Anterior cingulate cortex (tissue), 58 donors: Measurements from ENCODE around the gene ADGRA1.
"Not testable (repeated sequence)": the region's sequence is repeated elsewhere in the genome, so short reads cannot be mapped to it uniquely, and the experiment has no call there.

ENCODE experiments used
- DNase-seq, 58 donors: peaks; one replicate each; lab custom pipeline; 2025; lab: John Stamatoyannopoulos, UW

ADGRA1 gene

DNA sequence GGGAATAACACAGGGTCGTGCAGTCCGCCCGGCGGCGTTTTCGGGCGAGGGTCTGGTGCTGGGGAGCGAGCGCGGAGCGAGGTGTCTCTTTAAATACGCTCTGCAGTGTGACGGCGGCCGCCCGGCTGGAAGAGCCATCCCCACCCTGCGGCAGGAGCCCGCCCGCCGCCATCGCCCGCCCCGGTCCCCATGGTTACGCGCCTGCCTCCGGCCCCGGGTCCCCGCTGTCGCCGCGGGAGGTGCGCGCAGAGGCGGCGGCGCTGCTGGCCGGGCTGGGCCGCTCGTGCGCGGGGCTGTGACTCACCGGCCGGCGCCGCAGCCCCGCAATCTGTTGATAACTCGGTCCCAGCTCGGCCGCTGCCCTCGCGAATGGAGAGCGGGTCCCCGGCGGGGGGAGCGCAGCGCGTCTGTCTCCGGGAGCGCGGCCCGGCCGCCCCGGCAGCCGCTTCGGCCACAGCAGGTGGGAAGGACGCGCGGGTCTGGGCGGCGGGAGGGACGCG is at the start of gene ADGRA1:
Gene ADGRA1, plus strand, starts transcription at position 246 of the 500 bp plus-strand sequence. CDS start 986 bp downstream, outside the sequence.
- DNase-seq, result peak in 41 of 58 donors; percentile 20 to 75 (median 47)

- no peak for DNase-seq
Measured at GRCh38 chr10:133038036-133038823, 49.5 kb upstream of the ADGRA1 start.

DNA sequence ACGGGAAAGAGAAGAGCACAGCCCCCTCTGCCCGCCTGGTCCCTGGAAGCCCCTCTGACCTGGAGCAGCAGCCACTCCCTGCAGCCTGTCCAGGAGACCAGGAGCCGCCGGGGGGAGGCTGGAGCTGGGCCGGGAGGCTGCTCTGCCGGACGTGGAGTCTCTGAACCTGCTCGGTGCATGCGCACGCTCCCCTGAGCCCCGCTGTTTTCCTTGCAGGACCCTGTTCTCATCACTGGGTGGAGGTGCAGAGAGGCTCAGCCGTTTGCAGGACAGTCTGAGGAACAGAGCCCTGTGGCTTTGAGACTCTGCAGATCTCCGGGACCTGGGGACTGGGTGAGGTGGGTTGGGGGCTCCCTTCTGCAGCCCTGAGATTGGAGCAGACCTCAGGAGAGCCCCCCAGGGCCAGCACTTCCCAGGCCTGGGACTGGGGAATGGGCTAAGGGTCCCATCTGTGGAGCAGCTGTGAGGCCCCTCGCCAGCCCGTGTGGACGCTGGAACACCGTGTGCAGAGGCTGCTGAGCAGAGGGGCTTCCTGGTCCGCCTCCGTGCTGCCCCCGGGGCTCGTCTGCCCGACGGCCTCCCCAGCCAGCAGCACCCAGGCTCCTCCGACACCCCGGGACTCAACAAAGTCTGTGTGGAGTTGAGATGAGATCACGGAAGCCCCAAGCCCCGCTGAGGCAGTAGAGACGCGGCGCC is 48.5 kb upstream of the ADGRA1 start:
- DNase-seq, result no peak

GRCh38 chr10:133039803-133040165 is 47.9 kb upstream of the ADGRA1 start:
- no peak for DNase-seq

- DNase-seq, result no peak
Measured at GRCh38 chr10:133040198-133040597, 47.5 kb upstream of the ADGRA1 start.

DNA sequence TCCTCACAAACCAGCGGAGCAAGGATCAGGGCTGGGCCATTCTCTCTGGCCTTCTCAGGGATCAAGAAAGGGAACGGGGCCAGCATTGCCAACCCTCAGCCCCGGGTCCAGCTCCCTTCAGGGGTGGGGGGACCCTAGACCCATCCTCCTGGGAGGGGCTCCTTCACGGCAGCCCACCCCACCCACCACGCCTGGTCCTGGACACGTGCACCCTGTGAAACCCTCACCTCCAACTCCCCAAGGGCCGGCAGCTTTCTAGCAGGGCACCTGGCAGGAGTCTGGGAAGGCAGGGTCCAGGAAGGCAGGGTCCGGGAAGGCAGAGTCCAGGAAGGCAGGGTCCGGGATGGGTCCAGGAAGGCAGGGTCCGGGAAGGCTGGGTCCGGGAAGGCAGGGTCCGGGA is 46.6 kb upstream of the ADGRA1 start:
- DNase-seq, result no peak

GRCh38 chr10:133042061-133042460 is 45.7 kb upstream of the ADGRA1 start:
- DNase-seq, result no peak

GRCh38 chr10:133042816-133043215 is 44.9 kb upstream of the ADGRA1 start:
- DNase-seq, result no peak

GRCh38 chr10:133043541-133044225 is 44.0 kb upstream of the ADGRA1 start:
- DNase-seq, result no peak

DNA sequence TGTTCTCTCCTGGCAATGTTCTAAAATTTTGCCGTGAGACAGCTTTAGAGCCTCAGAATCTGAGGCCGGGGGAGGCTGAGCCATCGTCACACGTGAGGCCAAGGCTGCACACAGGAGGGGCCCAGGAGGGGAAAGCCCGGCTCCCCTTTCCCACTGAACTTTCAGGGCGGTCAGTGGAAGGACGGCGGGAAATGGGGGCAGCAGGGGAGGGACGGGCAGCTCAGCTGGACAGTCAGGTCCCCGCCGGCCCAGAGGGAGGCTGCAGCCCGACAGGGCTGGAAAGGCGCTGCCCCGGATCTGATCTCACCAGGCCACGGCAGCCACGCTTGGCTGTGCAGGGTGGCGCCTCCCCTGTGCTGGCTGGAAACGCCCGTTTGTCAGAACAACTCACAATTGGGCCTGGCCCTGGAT is 43.3 kb upstream of the ADGRA1 start:
- no peak for DNase-seq

DNA sequence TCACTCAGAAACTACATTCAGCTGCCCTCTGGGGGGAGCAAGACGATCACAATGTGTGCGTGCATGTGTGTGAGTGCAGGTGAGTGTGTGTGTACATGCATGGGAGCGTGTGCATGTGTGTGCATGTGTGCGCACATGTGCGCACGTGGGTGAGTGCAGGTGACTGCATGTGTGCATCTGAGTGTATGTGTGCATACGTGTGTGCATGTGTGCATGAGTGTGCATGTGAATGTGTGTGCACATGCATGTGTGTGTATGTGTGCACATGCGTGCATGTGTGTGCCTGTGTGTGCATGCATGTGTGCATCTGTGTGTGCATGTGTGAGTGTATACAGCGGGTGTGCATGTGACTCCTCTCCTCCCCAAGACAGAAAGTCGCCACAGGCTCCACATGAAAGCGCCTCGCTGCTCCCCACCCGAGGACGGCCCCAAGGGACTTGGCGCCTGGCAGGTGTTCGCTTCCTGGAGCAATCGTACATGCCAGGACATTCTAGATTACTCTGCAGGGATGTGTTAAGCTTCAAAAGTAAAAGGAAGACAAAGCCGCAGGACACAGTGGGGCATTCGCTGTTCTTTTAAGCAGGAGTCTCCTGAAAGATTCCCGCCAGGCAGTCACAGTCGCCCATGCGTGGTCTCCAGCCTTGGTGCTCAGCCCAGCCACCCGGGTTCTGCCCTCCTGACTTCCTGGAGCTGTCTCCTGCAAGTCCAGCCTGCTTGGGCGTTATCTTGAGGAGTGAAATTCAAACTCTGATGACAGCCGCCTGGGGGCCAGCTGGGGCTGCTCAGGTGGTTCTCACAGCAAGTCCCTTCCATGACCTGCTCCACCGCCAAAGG is 42.0 kb upstream of the ADGRA1 start:
- no peak for DNase-seq

DNA sequence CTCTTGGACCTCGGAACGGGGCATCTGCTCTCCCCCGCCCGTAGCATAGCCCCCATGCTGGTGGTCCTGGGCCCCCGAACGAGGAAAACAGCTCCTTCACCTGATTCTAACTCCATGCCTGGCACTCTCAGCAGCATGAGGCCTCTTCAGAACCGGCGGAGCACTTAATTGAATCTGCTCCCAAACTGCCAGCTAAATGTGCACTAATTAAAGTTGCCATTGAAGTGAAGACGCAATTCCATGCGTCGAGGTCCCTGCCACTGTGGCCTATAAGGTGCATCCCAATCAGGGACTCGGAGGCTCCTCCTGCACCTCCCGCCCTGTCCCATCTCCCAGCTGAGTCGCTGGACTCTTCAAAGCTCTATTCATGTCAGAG is 41.3 kb upstream of the ADGRA1 start:
- DNase-seq, result no peak

DNA sequence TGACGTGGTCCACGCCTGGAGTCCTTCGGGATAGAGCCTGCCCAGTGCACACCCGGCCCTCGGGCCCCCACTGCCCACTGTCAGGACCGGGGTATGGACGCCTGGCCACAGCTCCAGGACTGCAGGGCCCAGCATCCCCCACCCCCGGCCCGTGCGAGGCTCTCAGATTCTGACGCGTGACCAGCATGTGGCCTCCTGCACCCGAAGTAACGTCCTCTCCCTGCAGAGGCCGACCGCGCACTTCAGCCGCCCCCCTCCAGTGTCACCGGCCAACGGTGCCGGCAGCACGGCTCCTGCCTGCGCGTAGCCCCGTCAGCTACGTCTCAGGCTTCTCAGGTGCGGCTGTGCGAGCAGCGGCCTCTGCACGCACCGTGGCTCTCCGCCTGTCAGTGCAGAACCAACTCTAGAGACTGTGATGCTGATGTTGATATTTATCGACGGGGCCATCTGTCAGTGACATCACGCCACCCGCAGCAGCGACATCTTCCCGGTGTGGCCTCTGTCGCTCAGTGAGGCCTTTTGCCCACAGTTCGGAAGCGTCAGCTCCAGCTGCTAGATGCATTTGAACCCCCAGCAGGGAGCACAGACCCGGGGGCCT is 40.1 kb upstream of the ADGRA1 start:
- no peak for DNase-seq

GRCh38 chr10:133048266-133048665 is 39.5 kb upstream of the ADGRA1 start:
- DNase-seq, result no peak

DNA sequence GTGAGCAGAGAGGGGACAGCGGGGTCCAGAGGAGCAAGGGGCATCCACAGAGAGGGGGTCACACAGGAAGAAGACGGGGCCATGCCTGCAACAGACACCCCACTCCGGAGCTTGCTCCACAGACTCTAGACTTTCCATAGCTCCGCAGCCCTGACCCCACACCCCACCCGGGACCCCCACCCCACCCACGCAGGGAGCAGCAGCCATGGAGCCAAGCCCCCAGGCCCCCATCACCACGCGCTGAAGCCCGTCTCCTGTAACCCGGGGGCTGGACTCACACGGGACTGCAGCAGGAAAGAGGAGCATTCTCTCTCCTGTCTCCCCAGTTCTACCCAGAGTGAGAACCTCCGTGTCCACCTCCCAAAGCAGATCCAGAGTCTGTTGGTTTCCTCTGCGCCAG is 38.8 kb upstream of the ADGRA1 start:
- no peak for DNase-seq

DNA sequence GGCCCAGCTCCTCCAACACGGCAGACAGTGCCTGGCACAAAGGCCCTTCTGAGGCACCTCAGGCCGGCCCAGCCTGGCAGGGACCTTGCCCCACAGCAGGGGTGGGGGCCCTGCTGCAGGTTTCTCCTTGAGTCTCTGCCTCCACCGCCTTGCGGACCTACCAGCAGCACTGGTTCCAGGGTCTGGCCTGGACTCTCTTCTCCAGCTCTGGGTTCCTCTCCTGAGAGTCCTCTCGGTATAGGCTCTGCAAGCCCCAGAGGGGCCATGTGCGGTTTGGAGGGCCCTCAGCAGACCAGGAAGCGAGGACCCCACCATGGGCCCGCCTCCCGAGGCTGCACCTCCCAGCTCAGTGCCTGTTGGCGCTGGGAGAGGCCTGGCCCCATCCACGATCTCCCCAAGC is 38.1 kb upstream of the ADGRA1 start:
- no peak for DNase-seq

DNA sequence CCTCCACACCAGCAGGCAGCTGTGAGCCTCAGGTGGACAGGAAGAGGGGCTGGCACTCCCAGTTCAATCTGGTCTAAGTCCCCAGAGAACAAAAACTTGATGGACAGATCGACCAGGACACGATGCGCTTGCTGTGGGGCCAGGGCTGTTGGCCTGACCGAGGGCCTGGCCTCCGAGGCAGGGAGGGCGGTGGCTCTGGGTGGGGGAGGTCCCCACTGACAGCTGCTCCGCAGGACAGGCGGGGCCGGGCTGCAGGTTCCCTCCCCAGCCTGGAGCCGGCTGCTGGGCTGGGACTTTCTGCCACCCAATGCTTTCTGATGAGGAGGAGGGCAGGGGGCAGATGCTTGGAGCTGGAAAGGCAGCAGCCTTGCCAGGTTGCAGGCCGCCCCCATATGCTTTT is 37.4 kb upstream of the ADGRA1 start:
- DNase-seq, result no peak

- DNase-seq, result no peak
Measured at GRCh38 chr10:133052076-133052475, 35.6 kb upstream of the ADGRA1 start.

DNA sequence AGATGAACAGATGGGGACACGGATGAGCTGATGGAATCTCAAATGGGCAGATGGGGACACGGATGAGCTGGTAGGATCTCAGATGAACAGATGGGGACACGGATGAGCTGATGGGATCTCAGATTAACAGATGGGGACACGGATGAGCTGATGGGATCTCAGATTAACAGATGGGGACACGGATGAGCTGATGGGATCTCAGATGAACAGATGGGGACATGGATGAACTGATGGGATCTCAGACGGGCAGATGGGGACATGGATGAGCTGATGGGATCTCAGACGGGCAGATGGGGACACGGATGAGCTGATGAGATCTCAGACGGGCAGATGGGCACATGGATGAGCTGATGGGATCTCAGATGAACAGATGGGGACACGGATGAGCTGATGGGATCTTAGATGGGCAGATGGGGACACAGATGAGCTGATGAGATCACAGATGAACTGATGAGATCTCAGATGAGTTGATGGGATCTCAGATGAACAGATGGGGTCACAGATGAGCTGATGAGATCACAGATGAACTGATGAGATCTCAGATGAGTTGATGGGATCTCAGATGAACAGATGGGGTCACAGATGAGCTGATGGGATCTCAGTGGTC is 34.1 kb upstream of the ADGRA1 start:
- not testable (repeated sequence) for DNase-seq

- DNase-seq, result no peak
Measured at GRCh38 chr10:133055470-133055869, 32.3 kb upstream of the ADGRA1 start.
